CD4-positive, alpha-beta T cell (primary cell): Measurements from ENCODE around the gene SLC5A12. TPM values are rescaled to one million over a fixed set of nuclear protein-coding genes. Genes with fewer than 3 reads are reported as not detected.

ENCODE experiments used
- ATAC-seq: fragments of 200-7000 bp; cut with Tn5 transposase; one replicate; pipeline ENCODE4 v1.10.0; 2022; ENCODE audit warnings: mild to moderate bottlenecking; ENCODE audit not compliant: poor library complexity
- CTCF ChIA-PET: fragments of 350-600 bp; sonication (Branson Sonifier 250); formaldehyde crosslinking; loops from one replicate; lab custom pipeline; 2021; ENCODE audit warnings: antibody characterized with exemption, inconsistent platforms; lab: Charles Lee
- POLR2A ChIA-PET: fragments of 350-600 bp; sonication (Branson Sonifier 250); formaldehyde crosslinking; loops from one replicate; lab custom pipeline; 2021; ENCODE audit warnings: antibody characterized with exemption, inconsistent platforms; lab: Charles Lee
- DNase-seq, 14 experiments: peaks; one replicate each; pipeline ENCODE4 v3.0.0-alpha.2; 2013 to 2020; ENCODE audit warnings: mixed read lengths in 2 of 14
- H3K27ac ChIP-seq, 2 donors: one replicate each; pipeline versions ENCODE4 v1.5.1 to v1.7.0; 2013; ENCODE audit warnings: low read length in 2 of 2, low read depth in 1 of 2, mild to moderate bottlenecking in 1 of 2
- H3K27me3 ChIP-seq, 2 experiments: 1 replicate in 1 of 2; 2 replicates in 1 of 2; pipeline versions ENCODE4 v1.6.1 to v1.7.0; 2013; ENCODE audit warnings: low read length in 2 of 2, control low read depth in 1 of 2, mild to moderate bottlenecking in 1 of 2, moderate library complexity in 1 of 2; ENCODE audit not compliant: insufficient read depth in 2 of 2, control insufficient read depth in 1 of 2
- H3K36me3 ChIP-seq: one replicate; pipeline ENCODE4 v1.6.1; 2013; ENCODE audit warnings: low read length, control low read depth; ENCODE audit not compliant: insufficient read depth
- H3K4me1 ChIP-seq: one replicate; pipeline ENCODE4 v1.6.1; 2013; ENCODE audit warnings: low read length, control low read depth; ENCODE audit not compliant: insufficient read depth
- H3K4me3 ChIP-seq: one replicate; pipeline ENCODE4 v1.5.1; 2013; ENCODE audit warnings: mild to moderate bottlenecking, low read length, moderate library complexity
- H3K9me3 ChIP-seq, 2 experiments: 1 replicate in 1 of 2; 2 replicates in 1 of 2; pipeline versions ENCODE4 v1.6.1 to v1.7.0; 2013; ENCODE audit warnings: low read length in 2 of 2, mild to moderate bottlenecking in 2 of 2, control low read depth in 1 of 2, moderate library complexity in 1 of 2; ENCODE audit not compliant: control insufficient read depth in 1 of 2, insufficient read depth in 1 of 2
- H3K27ac Mint-ChIP-seq: one replicate; pipeline ENCODE4 v1.8.0; 2020; ENCODE audit warnings: mixed read lengths
- H3K27me3 Mint-ChIP-seq: one replicate; pipeline ENCODE4 v1.8.0; 2021; ENCODE audit warnings: mixed read lengths
- H3K36me3 Mint-ChIP-seq: one replicate; pipeline ENCODE4 v1.8.0; 2021; ENCODE audit warnings: low read depth, mixed read lengths
- H3K4me1 Mint-ChIP-seq: one replicate; pipeline ENCODE4 v1.8.0; 2021; ENCODE audit warnings: low read depth, mixed read lengths
- H3K4me3 Mint-ChIP-seq: one replicate; pipeline ENCODE4 v1.8.0; 2020; ENCODE audit warnings: mild to moderate bottlenecking, mixed read lengths
- H3K9me3 Mint-ChIP-seq: one replicate; pipeline ENCODE4 v1.8.0; 2020; ENCODE audit warnings: mixed read lengths
- intact Hi-C, 2 experiments: fragments of 100-400 bp; cut with DNase I in 1 of 2; cut with micrococcal nuclease in 1 of 2; formaldehyde crosslinking; loops; one replicate each; pipeline versions ENCODE4 v1.15.1 to v1.9.0; 2023 to 2025; cut with DNase I, micrococcal nuclease
- total RNA-seq, 174 experiments: library from RNA in 2 of 174; stranded (reverse) in 2 of 174; gene quantifications; one replicate each; pipeline ENCODE4 v1.2.3 and lab custom pipeline; 2021 to 2026
- TF ChIP-seq, protein P1 (sequence below): fragments of 200-600 bp; IDR thresholded peaks from one replicate; pipeline ENCODE4 v1.8.0; 2022; ENCODE audit warnings: antibody characterized with exemption, mild to moderate bottlenecking

SLC5A12 gene
- total RNA-seq, 2 experiments from 2014 or later, result not detected

DNA sequence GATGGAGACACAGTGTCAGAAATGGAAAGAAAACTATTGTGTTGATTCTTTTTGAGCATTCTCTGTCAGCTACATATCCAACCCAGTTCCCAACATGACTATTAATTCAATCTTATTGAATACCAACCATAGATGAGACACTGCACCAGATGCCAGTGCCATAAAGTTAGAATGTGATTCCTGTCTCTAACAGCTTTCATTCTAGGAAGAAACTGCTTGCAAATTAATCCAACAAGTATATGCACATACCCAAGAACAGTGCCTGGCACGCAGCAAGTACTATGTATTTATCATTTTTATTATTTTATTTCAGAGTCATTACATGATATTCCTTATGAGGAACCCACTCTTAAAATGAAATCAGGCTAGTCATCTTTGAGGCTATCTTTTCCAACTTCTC lies 34.5 kb downstream of the SLC5A12 start:
- no peaks in the 10 kb centered on the region for H3K36me3 Mint-ChIP-seq
- H3K27me3 ChIP-seq, result no peaks in the 10 kb centered on the region
- POLR2A ChIA-PET, result no interaction called here
- no peaks in the 10 kb centered on the region for H3K36me3 ChIP-seq
- intact Hi-C loops, result no loop called here
- H3K4me1 Mint-ChIP-seq, result no peaks in the 10 kb centered on the region
- H3K4me3 Mint-ChIP-seq, result no peak overlapping the region
- peaks cover 3 to 8% of the 10 kb centered on the region in 2 experiments for H3K9me3 ChIP-seq
- H3K4me1 ChIP-seq, result no peaks in the 10 kb centered on the region
- no peak overlapping the region for H3K4me3 ChIP-seq
- CTCF ChIA-PET, result no interaction called here
- ATAC-seq (no peak), DNase-seq (no peak)
- TF ChIP-seq, protein P1, sequence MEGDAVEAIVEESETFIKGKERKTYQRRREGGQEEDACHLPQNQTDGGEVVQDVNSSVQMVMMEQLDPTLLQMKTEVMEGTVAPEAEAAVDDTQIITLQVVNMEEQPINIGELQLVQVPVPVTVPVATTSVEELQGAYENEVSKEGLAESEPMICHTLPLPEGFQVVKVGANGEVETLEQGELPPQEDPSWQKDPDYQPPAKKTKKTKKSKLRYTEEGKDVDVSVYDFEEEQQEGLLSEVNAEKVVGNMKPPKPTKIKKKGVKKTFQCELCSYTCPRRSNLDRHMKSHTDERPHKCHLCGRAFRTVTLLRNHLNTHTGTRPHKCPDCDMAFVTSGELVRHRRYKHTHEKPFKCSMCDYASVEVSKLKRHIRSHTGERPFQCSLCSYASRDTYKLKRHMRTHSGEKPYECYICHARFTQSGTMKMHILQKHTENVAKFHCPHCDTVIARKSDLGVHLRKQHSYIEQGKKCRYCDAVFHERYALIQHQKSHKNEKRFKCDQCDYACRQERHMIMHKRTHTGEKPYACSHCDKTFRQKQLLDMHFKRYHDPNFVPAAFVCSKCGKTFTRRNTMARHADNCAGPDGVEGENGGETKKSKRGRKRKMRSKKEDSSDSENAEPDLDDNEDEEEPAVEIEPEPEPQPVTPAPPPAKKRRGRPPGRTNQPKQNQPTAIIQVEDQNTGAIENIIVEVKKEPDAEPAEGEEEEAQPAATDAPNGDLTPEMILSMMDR, result no peak
- H3K9me3 Mint-ChIP-seq, result no peaks in the 10 kb centered on the region
- H3K27me3 Mint-ChIP-seq, result no peaks in the 10 kb centered on the region
- H3K27ac Mint-ChIP-seq, result no peak overlapping the region
- no peak overlapping the region for H3K27ac ChIP-seq

DNA sequence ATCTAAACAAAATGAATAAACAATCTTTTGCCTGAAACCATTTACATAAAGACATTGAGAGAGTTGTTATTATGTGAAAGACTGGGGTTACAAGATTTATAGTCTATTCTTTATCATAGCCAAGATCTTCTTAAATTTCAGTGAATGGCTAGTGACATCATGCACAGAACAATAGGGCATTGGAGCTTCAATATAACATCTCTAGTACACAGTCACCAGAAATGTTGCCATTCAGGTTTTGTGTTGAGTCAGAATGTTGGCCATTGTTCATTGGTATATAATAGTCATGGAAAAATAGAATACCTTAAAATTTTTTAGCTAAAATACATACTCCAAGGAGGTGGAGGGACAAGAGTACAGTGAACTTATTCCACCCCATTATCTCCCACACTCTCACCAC lies 44.3 kb downstream of the SLC5A12 start:
- no peak for ATAC-seq
- no peaks in the 10 kb centered on the region for H3K9me3 ChIP-seq
- H3K4me1 Mint-ChIP-seq, result no peaks in the 10 kb centered on the region
- no peaks in the 10 kb centered on the region for H3K27me3 ChIP-seq
- no peaks in the 10 kb centered on the region for H3K9me3 Mint-ChIP-seq
- no peaks in the 10 kb centered on the region for H3K27me3 Mint-ChIP-seq
- H3K27ac Mint-ChIP-seq, result no peak overlapping the region
- intact Hi-C loops, result no loop called here
- no peaks in the 10 kb centered on the region for H3K36me3 Mint-ChIP-seq
- H3K4me1 ChIP-seq, result no peaks in the 10 kb centered on the region
- no peak overlapping the region for H3K27ac ChIP-seq
- DNase-seq, result no peak
- no peak overlapping the region for H3K4me3 Mint-ChIP-seq
- POLR2A ChIA-PET, result no interaction called here
- CTCF ChIA-PET, result no interaction called here
- no peaks in the 10 kb centered on the region for H3K36me3 ChIP-seq
- TF ChIP-seq, protein P1, result no peak
- no peak overlapping the region for H3K4me3 ChIP-seq

DNA sequence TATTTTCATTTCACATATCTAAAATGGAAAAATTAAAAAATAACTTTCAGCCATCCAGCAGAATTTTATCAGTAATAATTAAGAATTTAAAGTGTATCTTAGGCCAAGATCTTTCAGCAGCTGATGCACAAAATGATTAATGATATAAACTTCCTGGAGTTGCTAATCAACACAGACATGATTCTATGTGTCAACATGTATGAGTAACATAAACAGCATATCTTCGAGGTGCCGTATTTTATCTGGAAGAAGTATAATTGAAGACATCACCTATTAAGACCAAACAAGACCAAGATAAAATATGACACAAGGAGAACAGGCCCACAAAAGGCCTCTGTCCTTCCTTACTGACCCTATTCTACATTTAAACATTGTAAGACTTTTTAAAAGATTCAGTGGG lies 45.2 kb downstream of the SLC5A12 start:
- H3K4me1 Mint-ChIP-seq, result no peaks in the 10 kb centered on the region
- ChIA-PET CTCF (no interaction called here), POLR2A (no interaction called here)
- no peaks in the 10 kb centered on the region for H3K36me3 ChIP-seq
- ATAC-seq (no peak), DNase-seq (no peak)
- no peaks in the 10 kb centered on the region for H3K36me3 Mint-ChIP-seq
- no peaks in the 10 kb centered on the region for H3K27me3 ChIP-seq
- no peak overlapping the region for H3K27ac ChIP-seq
- TF ChIP-seq, protein P1, result no peak
- no peaks in the 10 kb centered on the region for H3K9me3 ChIP-seq
- no peak overlapping the region for H3K4me3 Mint-ChIP-seq
- no peaks in the 10 kb centered on the region for H3K9me3 Mint-ChIP-seq
- no peaks in the 10 kb centered on the region for H3K27me3 Mint-ChIP-seq
- H3K4me3 ChIP-seq, result no peak overlapping the region
- intact Hi-C loops, result no loop called here
- no peaks in the 10 kb centered on the region for H3K4me1 ChIP-seq
- no peak overlapping the region for H3K27ac Mint-ChIP-seq
